Activated naive CD8-positive, alpha-beta T cell (primary cell): ENCODE measurements around the gene MROH7.

Source experiments
- H3K27ac Mint-ChIP-seq: one replicate; pipeline ENCODE4 v1.8.0; 2021; ENCODE audit warnings: mixed read lengths
- H3K27me3 Mint-ChIP-seq: one replicate; pipeline ENCODE4 v1.8.0; 2021; ENCODE audit warnings: mixed read lengths
- H3K36me3 Mint-ChIP-seq: one replicate; pipeline ENCODE4 v1.8.0; 2021; ENCODE audit warnings: mixed read lengths
- H3K4me1 Mint-ChIP-seq: one replicate; pipeline ENCODE4 v1.8.0; 2021; ENCODE audit warnings: low read depth, mixed read lengths
- H3K4me3 Mint-ChIP-seq: one replicate; pipeline ENCODE4 v1.8.0; 2021; ENCODE audit warnings: mild to moderate bottlenecking, mixed read lengths
- H3K9me3 Mint-ChIP-seq: one replicate; pipeline ENCODE4 v1.8.0; 2021; ENCODE audit warnings: low read depth, mixed read lengths

Gene MROH7

GRCh38 chr1:54658164-54658913 lies 16.8 kb downstream of the MROH7 start:
- H3K36me3 Mint-ChIP-seq: peaks cover 4% of the 10 kb centered on the region
- peaks cover 3% of the 10 kb centered on the region for H3K9me3 Mint-ChIP-seq
- no peak overlapping the region for H3K4me3 Mint-ChIP-seq
- no peaks in the 10 kb centered on the region for H3K27me3 Mint-ChIP-seq
- H3K4me1 Mint-ChIP-seq: no peaks in the 10 kb centered on the region
- no peak overlapping the region for H3K27ac Mint-ChIP-seq

DNA sequence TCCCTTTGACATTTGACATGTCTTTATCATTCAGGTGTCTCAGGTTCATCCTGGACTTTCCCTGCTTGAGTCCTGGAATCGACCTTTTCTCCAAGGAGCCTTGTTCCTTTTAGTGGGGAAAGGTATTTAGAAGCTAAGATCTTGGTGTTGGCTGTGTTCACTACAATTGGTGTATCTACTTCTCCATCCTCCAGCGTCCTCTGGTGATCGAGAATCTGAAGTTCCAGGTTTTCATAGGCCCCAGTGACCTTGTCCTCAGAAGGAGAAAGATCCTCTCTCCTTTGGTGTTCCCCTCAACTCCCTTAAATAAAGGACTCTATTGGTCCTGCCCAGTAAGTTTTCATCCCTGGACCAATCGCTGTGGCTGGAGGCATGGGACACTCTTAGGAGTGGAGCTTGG lies 22.1 kb downstream of the MROH7 start:
- no peaks in the 10 kb centered on the region for H3K27me3 Mint-ChIP-seq
- H3K4me3 Mint-ChIP-seq: no peak overlapping the region

GRCh38 chr1:54664364-54664763 lies 22.8 kb downstream of the MROH7 start:
- Mint-ChIP-seq H3K27ac (no peak overlapping the region), H3K4me3 (no peak overlapping the region), H3K4me1 (no peaks in the 10 kb centered on the region), H3K36me3 (peaks cover 4% of the 10 kb centered on the region), H3K27me3 (no peaks in the 10 kb centered on the region), H3K9me3 (peaks cover 3% of the 10 kb centered on the region)

More for the DNA sequence above, 22.1 kb downstream of the MROH7 start:
- Mint-ChIP-seq H3K36me3 (peaks cover 4% of the 10 kb centered on the region), H3K9me3 (peaks cover 3% of the 10 kb centered on the region), H3K4me1 (no peaks in the 10 kb centered on the region), H3K27ac (no peak overlapping the region)

DNA sequence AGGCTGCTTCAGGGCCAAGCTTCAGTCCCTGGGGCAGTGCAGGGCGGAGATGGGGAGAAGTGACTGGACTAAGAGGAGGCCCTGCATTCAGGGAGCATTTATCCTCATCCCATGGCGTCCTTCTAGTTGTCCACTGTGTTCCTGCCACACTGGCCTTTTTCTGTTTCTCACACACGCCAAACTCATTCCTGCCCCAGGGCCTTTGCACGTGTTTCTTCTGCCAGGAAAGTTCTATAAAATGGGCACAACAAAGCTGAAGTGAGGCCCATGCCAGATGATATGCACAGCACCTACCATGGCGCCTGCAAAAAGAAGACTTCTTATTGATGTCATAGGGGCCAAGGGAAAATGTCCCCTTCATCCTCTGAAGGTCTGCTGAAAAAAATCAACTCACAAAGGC lies 24.3 kb downstream of the MROH7 start:
- Mint-ChIP-seq H3K4me1 (no peaks in the 10 kb centered on the region), H3K36me3 (no peaks in the 10 kb centered on the region), H3K27me3 (no peaks in the 10 kb centered on the region), H3K9me3 (no peaks in the 10 kb centered on the region), H3K4me3 (no peak overlapping the region), H3K27ac (no peak overlapping the region)

DNA sequence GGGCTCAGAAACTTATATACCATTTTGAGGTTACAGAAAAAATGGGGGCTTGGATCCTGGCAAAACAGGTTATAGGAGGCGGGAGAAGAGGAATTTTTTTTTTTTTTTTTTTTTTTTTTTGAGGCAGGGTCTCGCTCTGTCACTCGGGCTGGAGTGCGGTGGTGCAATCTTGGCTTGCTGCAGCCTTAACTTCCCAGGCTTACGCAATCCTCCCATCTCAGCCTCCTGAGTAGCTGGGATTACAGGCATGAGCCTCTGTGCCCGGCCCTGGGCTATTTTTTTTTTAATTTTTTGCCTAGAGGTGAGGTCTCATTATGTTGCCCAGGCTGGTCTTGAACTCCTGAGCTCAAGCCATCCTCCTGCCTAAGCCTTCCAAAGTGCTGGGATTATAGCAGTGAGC lies 24.7 kb downstream of the MROH7 start:
- Mint-ChIP-seq H3K27me3 (no peaks in the 10 kb centered on the region), H3K36me3 (no peaks in the 10 kb centered on the region), H3K9me3 (no peaks in the 10 kb centered on the region), H3K4me3 (no peak overlapping the region), H3K27ac (no peak overlapping the region), H3K4me1 (no peaks in the 10 kb centered on the region)

- no peak overlapping the region for H3K27ac Mint-ChIP-seq
- no peaks in the 10 kb centered on the region for H3K27me3 Mint-ChIP-seq
- no peaks in the 10 kb centered on the region for H3K4me1 Mint-ChIP-seq
- no peak overlapping the region for H3K4me3 Mint-ChIP-seq
- H3K36me3 Mint-ChIP-seq: no peaks in the 10 kb centered on the region
- H3K9me3 Mint-ChIP-seq: no peaks in the 10 kb centered on the region
Observed at GRCh38 chr1:54667797-54668196, 26.2 kb downstream of the MROH7 start.

DNA sequence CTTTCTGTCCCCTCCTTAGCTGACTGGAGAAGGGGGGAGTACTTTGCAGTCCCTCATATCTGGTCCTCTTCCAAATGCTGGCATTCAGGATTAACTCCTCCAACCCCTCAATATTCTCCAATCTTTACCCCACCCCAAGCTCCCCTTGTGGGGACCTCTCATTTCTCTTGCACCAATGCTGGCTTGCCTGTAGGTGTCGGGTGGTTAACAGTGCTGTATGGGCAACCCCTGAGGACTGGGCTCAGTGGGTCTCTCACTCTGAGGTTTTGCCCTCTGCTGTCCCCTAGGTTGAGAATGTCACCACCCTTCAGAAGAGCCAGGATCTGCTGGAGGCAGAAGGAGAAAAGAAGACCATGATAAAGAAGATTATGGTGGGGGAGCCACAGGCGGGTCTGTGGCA lies 27.0 kb downstream of the MROH7 start:
- Mint-ChIP-seq H3K27me3 (no peaks in the 10 kb centered on the region), H3K9me3 (no peaks in the 10 kb centered on the region), H3K27ac (no peak overlapping the region), H3K36me3 (no peaks in the 10 kb centered on the region), H3K4me1 (no peaks in the 10 kb centered on the region), H3K4me3 (no peak overlapping the region)

DNA sequence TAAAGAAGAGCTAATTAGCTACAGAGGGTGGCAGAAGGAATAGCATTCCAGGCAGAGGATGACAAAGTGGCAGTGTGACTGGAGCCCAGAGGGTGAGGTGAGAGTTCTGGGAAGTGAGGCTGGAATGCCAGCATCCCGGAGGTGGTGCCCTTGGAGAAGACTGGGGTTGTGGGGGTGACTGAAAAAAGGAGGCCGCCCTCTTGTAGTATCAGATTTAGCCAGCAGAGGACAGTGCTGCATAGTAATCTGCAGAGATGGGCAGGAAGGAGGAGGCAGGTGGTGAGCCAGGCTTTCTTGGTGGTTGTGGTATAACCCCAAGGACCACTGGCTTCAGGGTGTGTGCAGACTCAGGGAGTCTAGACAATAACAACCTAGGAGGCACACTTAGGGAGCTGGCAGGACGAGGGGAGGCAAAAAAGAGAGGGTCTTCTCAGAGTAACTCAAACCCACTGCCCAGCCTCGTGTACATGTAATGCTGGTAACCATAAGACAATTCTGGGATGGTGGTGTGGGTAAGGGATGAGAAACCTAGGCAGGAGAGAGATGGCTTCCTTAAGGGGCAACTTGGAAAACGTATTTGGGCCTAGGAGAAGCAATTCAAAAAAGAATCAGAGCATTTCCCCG lies 30.5 kb downstream of the MROH7 start:
- no peaks in the 10 kb centered on the region for H3K9me3 Mint-ChIP-seq
- H3K4me3 Mint-ChIP-seq: no peak overlapping the region
- H3K27me3 Mint-ChIP-seq: no peaks in the 10 kb centered on the region
- H3K27ac Mint-ChIP-seq: no peak overlapping the region
- no peaks in the 10 kb centered on the region for H3K4me1 Mint-ChIP-seq
- H3K36me3 Mint-ChIP-seq: no peaks in the 10 kb centered on the region

DNA sequence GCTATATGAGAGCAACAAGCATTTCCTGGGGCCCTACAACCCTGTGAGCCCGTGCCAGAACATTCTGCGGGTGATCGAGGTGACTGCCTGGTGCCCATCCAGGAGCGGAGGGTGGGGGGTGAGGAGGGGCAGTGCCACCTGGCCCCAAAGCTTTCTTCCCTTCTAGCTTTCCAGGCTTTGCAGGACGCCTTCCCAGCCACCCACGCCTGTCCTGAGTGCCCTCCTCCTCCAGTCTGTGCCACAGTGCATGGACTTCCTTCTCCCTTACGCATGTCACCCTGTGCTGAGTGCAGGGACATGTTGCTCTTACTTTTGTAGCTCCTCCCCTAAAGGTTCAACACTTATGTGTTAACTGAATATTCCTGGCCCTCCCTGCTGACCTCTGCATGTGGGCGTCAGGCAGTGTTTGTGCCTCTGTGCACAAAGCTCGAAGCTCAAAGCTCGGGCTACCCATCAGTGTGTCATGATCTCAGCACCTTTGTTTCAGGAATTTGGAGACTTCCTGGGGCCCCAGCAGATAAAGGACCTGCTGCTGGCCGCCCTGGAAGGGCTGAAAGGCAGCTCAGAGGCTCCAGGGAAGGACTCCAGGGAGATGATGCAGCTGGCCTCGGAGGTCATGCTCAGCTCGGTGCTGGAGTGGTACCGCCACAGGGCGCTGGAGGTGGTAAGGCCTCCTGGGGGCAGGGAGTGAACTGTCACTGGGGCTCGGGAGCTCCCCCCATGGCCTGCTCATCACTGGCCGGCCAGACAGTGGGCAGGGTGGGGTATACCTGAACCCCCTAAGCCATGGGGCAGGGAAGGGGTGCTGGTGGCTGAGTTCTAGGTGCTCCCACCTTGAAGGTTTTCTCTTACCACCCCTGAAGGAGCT lies 37.4 kb downstream of the MROH7 start:
- Mint-ChIP-seq H3K36me3 (no peaks in the 10 kb centered on the region), H3K27me3 (no peaks in the 10 kb centered on the region), H3K4me3 (no peak overlapping the region), H3K4me1 (no peaks in the 10 kb centered on the region), H3K9me3 (no peaks in the 10 kb centered on the region), H3K27ac (no peak overlapping the region)

- H3K4me1 Mint-ChIP-seq: no peaks in the 10 kb centered on the region
- H3K27ac Mint-ChIP-seq: no peak overlapping the region
- H3K36me3 Mint-ChIP-seq: no peaks in the 10 kb centered on the region
- no peaks in the 10 kb centered on the region for H3K9me3 Mint-ChIP-seq
- no peak overlapping the region for H3K4me3 Mint-ChIP-seq
- no peaks in the 10 kb centered on the region for H3K27me3 Mint-ChIP-seq
Observed at GRCh38 chr1:54679706-54680105, 38.1 kb downstream of the MROH7 start.

DNA sequence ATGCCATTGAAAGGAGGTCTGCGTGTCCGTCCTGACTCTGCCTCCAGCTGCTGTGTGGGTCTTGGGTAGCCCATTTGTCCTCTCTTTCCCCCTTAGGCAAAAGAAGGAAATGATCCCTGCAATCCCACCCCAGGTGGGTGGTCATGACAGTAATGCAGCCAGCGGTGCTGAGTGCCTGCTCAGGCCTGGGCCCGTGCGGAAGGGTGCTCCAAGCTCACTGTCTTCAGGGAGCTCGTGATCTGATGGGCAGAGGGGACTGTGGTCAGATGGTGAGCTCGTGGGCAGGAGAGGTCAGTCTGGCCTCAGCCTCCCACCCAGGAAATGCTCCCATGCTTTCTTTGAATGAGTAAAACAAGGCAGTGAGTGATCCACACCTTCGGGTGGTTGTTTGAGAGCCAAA lies 38.8 kb downstream of the MROH7 start:
- no peak overlapping the region for H3K27ac Mint-ChIP-seq
- no peak overlapping the region for H3K4me3 Mint-ChIP-seq
- no peaks in the 10 kb centered on the region for H3K4me1 Mint-ChIP-seq
- H3K9me3 Mint-ChIP-seq: no peaks in the 10 kb centered on the region
- H3K27me3 Mint-ChIP-seq: no peaks in the 10 kb centered on the region
- no peaks in the 10 kb centered on the region for H3K36me3 Mint-ChIP-seq

DNA sequence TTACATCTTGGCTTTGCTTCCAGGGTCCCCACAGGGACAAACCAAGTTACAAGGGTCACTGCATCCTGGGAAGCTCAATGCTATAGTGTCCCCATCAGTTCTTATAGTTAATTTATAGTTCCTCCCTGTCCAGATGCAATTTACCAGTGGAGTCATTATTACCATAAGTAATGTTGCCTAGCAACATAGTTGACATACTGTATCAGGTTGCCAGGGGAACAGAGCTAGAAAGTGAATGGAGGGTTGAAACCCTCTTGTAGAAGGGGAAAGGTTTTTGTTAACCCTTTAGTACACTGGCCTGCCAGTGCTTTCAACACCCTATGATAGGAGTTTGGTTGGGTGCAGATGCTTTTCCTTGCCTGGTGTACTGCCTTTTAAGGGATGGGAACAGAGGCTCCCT lies 39.8 kb downstream of the MROH7 start:
- Mint-ChIP-seq H3K9me3 (no peaks in the 10 kb centered on the region), H3K27me3 (no peaks in the 10 kb centered on the region), H3K4me3 (no peak overlapping the region), H3K27ac (no peak overlapping the region), H3K36me3 (no peaks in the 10 kb centered on the region), H3K4me1 (no peaks in the 10 kb centered on the region)

GRCh38 chr1:54683453-54683852 lies 41.9 kb downstream of the MROH7 start:
- no peaks in the 10 kb centered on the region for H3K36me3 Mint-ChIP-seq
- no peak overlapping the region for H3K4me3 Mint-ChIP-seq
- H3K9me3 Mint-ChIP-seq: no peaks in the 10 kb centered on the region
- H3K27ac Mint-ChIP-seq: no peak overlapping the region
- H3K4me1 Mint-ChIP-seq: no peaks in the 10 kb centered on the region
- H3K27me3 Mint-ChIP-seq: no peaks in the 10 kb centered on the region

DNA sequence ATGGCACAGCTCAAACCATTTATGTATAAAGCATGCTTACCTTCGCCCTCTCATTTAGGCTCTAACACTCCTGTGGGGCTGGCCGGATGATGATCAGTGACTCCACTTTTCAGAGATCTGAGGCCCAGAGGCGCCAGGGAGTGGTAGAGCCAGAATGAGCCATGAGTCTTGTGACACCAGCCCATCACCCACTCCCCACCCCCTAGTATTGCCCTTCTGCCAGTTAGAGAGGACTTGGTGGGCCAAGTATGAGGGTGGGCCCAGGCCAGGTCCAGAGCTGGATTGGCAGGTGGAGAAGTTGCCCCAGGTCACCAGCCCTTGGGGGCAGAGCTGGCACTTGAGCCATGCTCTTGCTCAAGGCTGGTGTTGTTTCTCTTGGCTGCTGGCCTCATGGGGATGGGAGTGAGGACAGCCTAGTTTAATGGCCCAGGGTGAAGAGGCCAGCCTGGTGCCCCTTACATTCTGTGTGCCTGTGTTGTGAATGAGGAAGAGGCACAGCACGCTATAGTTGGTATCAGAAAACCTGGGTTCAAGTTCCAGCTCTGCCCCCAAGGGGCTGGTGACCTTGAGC lies 43.8 kb downstream of the MROH7 start:
- no peak overlapping the region for H3K27ac Mint-ChIP-seq
- no peaks in the 10 kb centered on the region for H3K36me3 Mint-ChIP-seq
- H3K27me3 Mint-ChIP-seq: no peaks in the 10 kb centered on the region
- H3K9me3 Mint-ChIP-seq: no peaks in the 10 kb centered on the region
- H3K4me3 Mint-ChIP-seq: no peak overlapping the region
- no peaks in the 10 kb centered on the region for H3K4me1 Mint-ChIP-seq

GRCh38 chr1:54686155-54686554 lies 44.6 kb downstream of the MROH7 start:
- Mint-ChIP-seq H3K27ac (no peak overlapping the region), H3K9me3 (no peaks in the 10 kb centered on the region), H3K4me1 (no peaks in the 10 kb centered on the region), H3K36me3 (no peaks in the 10 kb centered on the region), H3K27me3 (no peaks in the 10 kb centered on the region), H3K4me3 (no peak overlapping the region)
